Hematopoietic multipotent progenitor cell treated with erythropoietin and hydrocortisone succinate and interleukin-3 and kit ligand, for 4 days (in vitro differentiated cells): Measurements from ENCODE around the gene MEPCE.
A peak's percentile ranks its signal among the peaks of the same experiment; 100 is the strongest.
"Not testable (repeated sequence)": the region's sequence is repeated elsewhere in the genome, so short reads cannot be mapped to it uniquely, and the experiment has no call there.

Source experiments
- DNase-seq: peaks from one replicate; pipeline ENCODE4 v3.0.0-alpha.2; 2015

MEPCE gene

GRCh38 chr7:100429637-100430492 is at the start of gene MEPCE:
TSS of gene MEPCE (plus strand) at chr7:100429831. CDS start at chr7:100430019, 188 bp downstream.
- DNase-seq, result peak; percentile 99

- no peak for DNase-seq
Measured at GRCh38 chr7:100380196-100380595, 49.4 kb upstream of the MEPCE start.

GRCh38 chr7:100381531-100382233 is 47.9 kb upstream of the MEPCE start:
- DNase-seq, result not testable (repeated sequence)

GRCh38 chr7:100382234-100382853 is 47.3 kb upstream of the MEPCE start:
- not testable (repeated sequence) for DNase-seq

GRCh38 chr7:100384628-100385294 is 44.9 kb upstream of the MEPCE start:
- DNase-seq, result no peak

GRCh38 chr7:100386940-100387339 is 42.7 kb upstream of the MEPCE start:
- no peak for DNase-seq

GRCh38 chr7:100387695-100388094 is 41.9 kb upstream of the MEPCE start:
- DNase-seq, result no peak

- DNase-seq, result no peak
Measured at GRCh38 chr7:100389437-100390088, 40.1 kb upstream of the MEPCE start.

- DNase-seq, result no peak
Measured at GRCh38 chr7:100390286-100391009, 39.2 kb upstream of the MEPCE start.

- no peak for DNase-seq
Measured at GRCh38 chr7:100393233-100393905, 36.3 kb upstream of the MEPCE start.

- no peak for DNase-seq
Measured at GRCh38 chr7:100394077-100394476, 35.6 kb upstream of the MEPCE start.

GRCh38 chr7:100396421-100396982 is 33.1 kb upstream of the MEPCE start:
- peak; percentile 46 for DNase-seq

GRCh38 chr7:100397315-100398081 is 32.1 kb upstream of the MEPCE start:
- DNase-seq, result no peak

- no peak for DNase-seq
Measured at GRCh38 chr7:100398239-100398638, 31.4 kb upstream of the MEPCE start.

GRCh38 chr7:100400041-100400440 is 29.6 kb upstream of the MEPCE start:
- no peak for DNase-seq

GRCh38 chr7:100400656-100401055 is 29.0 kb upstream of the MEPCE start:
- peak; percentile 62 for DNase-seq

GRCh38 chr7:100401811-100402210 is 27.8 kb upstream of the MEPCE start:
- DNase-seq, result no peak

GRCh38 chr7:100402241-100402640 is 27.4 kb upstream of the MEPCE start:
- DNase-seq, result no peak

- no peak for DNase-seq
Measured at GRCh38 chr7:100406767-100407166, 22.9 kb upstream of the MEPCE start.
